OCI-LY3 (cell line): ENCODE measurements around the gene RIN1.

ENCODE experiments used
- CTCF ChIP-seq: fragments of 200-600, 300-600 bp; sonication (generic); IDR thresholded peaks from 2 replicates; pipeline ENCODE4 v1.5.1; 2014; ENCODE audit warnings: antibody characterized with exemption, low read length, low read depth
- EZH2phosphoT487 ChIP-seq: fragments of 200-600 bp; shearing (Covaris generic); IDR thresholded peaks from 2 replicates; pipeline ENCODE4 v1.6.1; 2018; ENCODE audit warnings: antibody characterized with exemption, mixed run types, low read depth

DNA sequence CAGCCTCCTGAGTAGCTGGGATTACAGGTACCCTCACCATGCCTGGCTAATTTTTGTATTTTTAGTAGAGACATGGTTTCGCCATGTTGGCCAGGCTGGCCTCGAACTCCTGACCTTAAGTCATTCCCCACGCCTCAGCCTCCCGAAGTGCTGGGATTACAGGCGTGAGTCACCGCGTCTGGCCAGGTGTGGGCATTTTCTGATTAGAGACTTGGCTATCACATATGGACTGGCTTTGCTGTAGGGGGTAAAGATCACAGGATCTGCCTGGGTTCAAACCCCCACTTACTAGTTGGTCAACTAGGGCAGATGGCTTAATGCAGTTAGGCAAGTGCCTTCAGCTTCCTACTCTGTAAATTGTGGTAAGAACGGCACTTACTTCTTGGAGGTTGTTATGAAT, 25.9 kb downstream of the RIN1 start:
- no peak for TF ChIP-seq CTCF
- no peak for TF ChIP-seq EZH2phosphoT487
